DMS114 treated with DMSO at 0.1 percent for 48 hours (cell line): ENCODE results near the gene ACAD11.

ENCODE experiments used
- DNase-seq: peaks from one replicate; lab custom pipeline; 2025; ENCODE audit not compliant: unreplicated experiment; lab: John Stamatoyannopoulos, UW

ACAD11 gene

GRCh38 chr3:132659365-132660051 lies at the start of gene ACAD11:
ACAD11 (minus strand) TSS chr3:132659809; CDS start chr3:132659751, 58 bp downstream.
- DNase-seq: peak; percentile 71

GRCh38 chr3:132703733-132704132 lies 44.1 kb upstream of the ACAD11 start:
- no peak for DNase-seq

GRCh38 chr3:132695422-132695821 lies 35.8 kb upstream of the ACAD11 start:
- no peak for DNase-seq

- DNase-seq: no peak
Observed at GRCh38 chr3:132694991-132695390, 35.4 kb upstream of the ACAD11 start.

GRCh38 chr3:132690040-132690439 lies 30.4 kb upstream of the ACAD11 start:
- DNase-seq: no peak

GRCh38 chr3:132682201-132682600 lies 22.6 kb upstream of the ACAD11 start:
- DNase-seq: no peak

GRCh38 chr3:132681421-132681820 lies 21.8 kb upstream of the ACAD11 start:
- DNase-seq: no peak

- no peak for DNase-seq
Observed at GRCh38 chr3:132679911-132680310, 20.3 kb upstream of the ACAD11 start.

GRCh38 chr3:132675408-132675807 lies 15.8 kb upstream of the ACAD11 start:
- DNase-seq: no peak

- DNase-seq: no peak
Observed at GRCh38 chr3:132669256-132669777, 9.7 kb upstream of the ACAD11 start.

GRCh38 chr3:132665230-132665745 lies 5.7 kb upstream of the ACAD11 start:
- no peak for DNase-seq

GRCh38 chr3:132662212-132662611 lies 2.6 kb upstream of the ACAD11 start:
- DNase-seq: no peak

- no peak for DNase-seq
Observed at GRCh38 chr3:132661101-132661500, 1.5 kb upstream of the ACAD11 start.

GRCh38 chr3:132660811-132661070 lies 1.1 kb upstream of the ACAD11 start:
- no peak for DNase-seq

GRCh38 chr3:132660052-132660810 lies 622 bp upstream of the ACAD11 start, which contains the start of gene UBA5:
UBA5 (plus strand) TSS chr3:132660329; CDS start chr3:132660538, 209 bp downstream.
- peak; percentile 51 for DNase-seq

GRCh38 chr3:132659000-132659364 lies 627 bp downstream of the ACAD11 start:
- DNase-seq: peak; percentile 71

- no peak for DNase-seq
Observed at GRCh38 chr3:132657869-132658747, 1.5 kb downstream of the ACAD11 start.

GRCh38 chr3:132655471-132655870 lies 4.1 kb downstream of the ACAD11 start:
- no peak for DNase-seq

- DNase-seq: no peak
Observed at GRCh38 chr3:132654721-132655120, 4.9 kb downstream of the ACAD11 start.

- DNase-seq: no peak
Observed at GRCh38 chr3:132654190-132654589, 5.4 kb downstream of the ACAD11 start.

- DNase-seq: no peak
Observed at GRCh38 chr3:132652640-132653270, 6.9 kb downstream of the ACAD11 start.
